HepG2 (cell line): Measurements from ENCODE around the gene AARS1. TPM values are rescaled to one million over a fixed set of nuclear protein-coding genes. Genes with fewer than 3 reads are reported as not detected.

Experiments used
- ATF4 ChIP-seq, 2 experiments: fragments of 450-650 bp in 1 of 2; sonication (generic) in 1 of 2; formaldehyde crosslinking; IDR thresholded peaks; 2 replicates each; pipeline versions ENCODE4 v1.5.0 to v1.8.0; 2020 to 2022; ENCODE audit warnings: mild to moderate bottlenecking in 1 of 2, missing genetic modification reagents in 1 of 2
- BRF2 ChIP-seq: sonication (generic); formaldehyde crosslinking; IDR thresholded peaks from 2 replicates; pipeline ENCODE4 v1.8.1; 2022; ENCODE audit warnings: mild to moderate bottlenecking, missing genetic modification reagents
- CENPBD1 ChIP-seq: sonication (generic); formaldehyde crosslinking; IDR thresholded peaks from 2 replicates; pipeline ENCODE4 v1.8.0; 2022; ENCODE audit warnings: missing genetic modification reagents, low read depth, mild to moderate bottlenecking, borderline replicate concordance
- CERS6 ChIP-seq: sonication (generic); formaldehyde crosslinking; IDR thresholded peaks from 2 replicates; pipeline ENCODE4 v1.5.0; 2020; ENCODE audit warnings: missing genetic modification reagents
- FOXO4 ChIP-seq: sonication (generic); formaldehyde crosslinking; conservative IDR thresholded peaks from 2 replicates; pipeline ENCODE4 v1.8.1; 2023; ENCODE audit warnings: missing genetic modification reagents
- HOXA5 ChIP-seq: sonication (generic); formaldehyde crosslinking; IDR thresholded peaks from 2 replicates; pipeline ENCODE4 v1.4.0; 2020; ENCODE audit warnings: missing genetic modification reagents
- KAT8 ChIP-seq: IDR thresholded peaks from 2 replicates; pipeline ENCODE4 v1.6.1; 2016; ENCODE audit warnings: missing genetic modification reagents, missing compliant biosample characterization
- MIXL1 ChIP-seq: IDR thresholded peaks from 2 replicates; pipeline ENCODE4 v1.6.1; 2016
- MTF1 ChIP-seq: sonication (generic); formaldehyde crosslinking; IDR thresholded peaks from 2 replicates; pipeline ENCODE4 v1.5.0; 2020; ENCODE audit warnings: missing genetic modification reagents
- NONO ChIP-seq, 2 experiments: fragments of 450-650 bp in 1 of 2; sonication (generic) in 1 of 2; formaldehyde crosslinking in 1 of 2; IDR thresholded peaks in 1 of 2; conservative IDR thresholded peaks in 1 of 2; 2 replicates each; pipeline versions ENCODE4 v1.6.1 to v1.8.0; 2017 to 2022; ENCODE audit warnings: mild to moderate bottlenecking in 1 of 2, missing genetic modification reagents in 1 of 2, moderate library complexity in 1 of 2
- POLR2A ChIP-seq, 2 experiments: IDR thresholded peaks; 2 replicates each; pipeline ENCODE4 v1.6.1; 2011; ENCODE audit warnings: low read depth in 2 of 2, low read length in 2 of 2, mild to moderate bottlenecking in 1 of 2, moderate library complexity in 1 of 2; ENCODE audit not compliant: insufficient read depth in 1 of 2
- RXRB ChIP-seq: IDR thresholded peaks from 2 replicates; pipeline ENCODE4 v1.6.1; 2016; ENCODE audit warnings: borderline replicate concordance, missing genetic modification reagents, missing compliant biosample characterization
- SRSF1 ChIP-seq: fragments of 200-400 bp; formaldehyde crosslinking; optimal IDR thresholded peaks from 2 replicates; pipeline ENCODE3; 2017; ENCODE audit warnings: mild to moderate bottlenecking, low read depth, low read length, moderate library complexity
- TOPORS ChIP-seq: sonication (generic); formaldehyde crosslinking; IDR thresholded peaks from 2 replicates; pipeline ENCODE4 v1.8.0; 2023; ENCODE audit warnings: mild to moderate bottlenecking, missing genetic modification reagents
- ZFYVE20 ChIP-seq: sonication (generic); formaldehyde crosslinking; IDR thresholded peaks from 2 replicates; pipeline ENCODE4 v1.8.0; 2023; ENCODE audit warnings: low read depth, mild to moderate bottlenecking, moderate library complexity, missing genetic modification reagents, borderline replicate concordance
- ZMAT3 ChIP-seq: sonication (generic); formaldehyde crosslinking; conservative IDR thresholded peaks from 2 replicates; pipeline ENCODE4 v1.7.0; 2021; ENCODE audit warnings: missing genetic modification reagents
- ZNF317 ChIP-seq: sonication (generic); formaldehyde crosslinking; IDR thresholded peaks from 2 replicates; pipeline ENCODE4 v1.5.0; 2020; ENCODE audit warnings: mild to moderate bottlenecking, missing genetic modification reagents
- ZNF468 ChIP-seq: sonication (generic); formaldehyde crosslinking; IDR thresholded peaks from 2 replicates; pipeline ENCODE4 v1.8.0; 2022; ENCODE audit warnings: mild to moderate bottlenecking, moderate library complexity, missing genetic modification reagents
- ZNF639 ChIP-seq: conservative IDR thresholded peaks from 2 replicates; pipeline ENCODE4 v1.6.1; 2018; ENCODE audit warnings: missing genetic modification reagents
- ZNF773 ChIP-seq: sonication (generic); formaldehyde crosslinking; IDR thresholded peaks from 2 replicates; pipeline ENCODE4 v1.4.0; 2020; ENCODE audit warnings: missing genetic modification reagents, borderline replicate concordance
- polyA plus RNA-seq, 8 experiments: library from polyadenylated mRNA; depleted of rRNA in 3 of 8; stranded (reverse) in 7 of 8; unstranded in 1 of 8; fragments of >200 nt; fragmentation: Illumina TruSeq in 4 of 8; extraction: Trizol in 4 of 8; gene quantifications; 2 replicates each; pipeline versions ENCODE4 v1.2.1 to v1.2.3, GENCODE V29; 2011 to 2016; ENCODE audit warnings: low read depth in 4 of 8, missing spikeins in 1 of 8, mixed read lengths in 1 of 8; ENCODE audit not compliant: insufficient read depth in 1 of 8
- total RNA-seq, 5 experiments: library from RNA; depleted of rRNA; stranded (reverse); fragments of >200 nt; fragmentation: Illumina TruSeq; extraction: Trizol; gene quantifications; 2 replicates each; pipeline ENCODE4 v1.2.3, GENCODE V29; 2016; ENCODE audit warnings: low read depth in 1 of 5

Gene AARS1
- total and polyA plus RNA-seq, 2 of the 13 experiments (the other 11 are each of a cell fraction or from before 2014, with no cell fraction given) = 107 to 132 TPM

- TF ChIP-seq BRF2 (CRISPR knock-in tag) (peak; percentile 84; the same call in 1 of the 2 replicates), ZNF773 (CRISPR knock-in tag) (peak; percentile 89; the same call in 1 of the 2 replicates), HOXA5 (CRISPR knock-in tag) (peak; percentile 97), RXRB (CRISPR knock-in tag) (peak; percentile 23; the same call in 1 of the 2 replicates), CERS6 (peak; percentile 78; the same call in 1 of the 2 replicates), ZMAT3 (CRISPR knock-in tag) (peak; percentile 44), SRSF1 (peak; percentile 99), ZNF639 (CRISPR knock-in tag) (peak; percentile 79), NONO (IDR thresholded peaks at IDR 0.05) (no peak), NONO (CRISPR knock-in tag; conservative IDR thresholded peaks at IDR 0.05) (peak; percentile 71), ZFYVE20 (CRISPR knock-in tag) (no peak), POLR2A (IDR thresholded peaks at IDR 0.05; ENCODE audit: insufficient read depth in 1 of 2, low read depth in 2 of 2, low read length in 2 of 2) (peak; percentile 98), KAT8 (CRISPR knock-in tag) (peak; percentile 83; the same call in 1 of the 2 replicates), MIXL1 (CRISPR knock-in tag) (peak; percentile 83; the same call in 1 of the 2 replicates), ATF4 (CRISPR knock-in tag; IDR thresholded peaks at IDR 0.05) (peak; percentile 98 to 99), MTF1 (CRISPR knock-in tag) (peak; percentile 85; the same call in 1 of the 2 replicates), CENPBD1 (CRISPR knock-in tag) (no peak), TOPORS (CRISPR knock-in tag) (peak; percentile 32; the same call in 1 of the 2 replicates), FOXO4 (CRISPR knock-in tag) (no peak), ZNF468 (no peak), ZNF317 (CRISPR knock-in tag) (peak; percentile 86)
Measured at GRCh38 chr16:70289229-70290094, at the start of gene AARS1 (continued).
